Glutamatergic neuron (in vitro differentiated cells): ENCODE measurements around the gene ACOT13. TPM values are rescaled to one million over a fixed set of nuclear protein-coding genes. Genes with fewer than 3 reads are reported as not detected.
A peak's percentile ranks its signal among the peaks of the same experiment; 100 is the strongest.
"Not testable (repeated sequence)": the region's sequence is repeated elsewhere in the genome, so short reads cannot be mapped to it uniquely, and the experiment has no call there.

ENCODE experiments used
- DNase-seq: peaks from one replicate; pipeline ENCODE4 v3.0.0; 2022
- H3K27ac Mint-ChIP-seq: one replicate; pipeline ENCODE4 v1.8.0; 2020; ENCODE audit warnings: mild to moderate bottlenecking, mixed read lengths, inconsistent platforms; ENCODE audit not compliant: unreplicated experiment
- H3K27me3 Mint-ChIP-seq: one replicate; pipeline ENCODE4 v1.8.0; 2020; ENCODE audit warnings: mild to moderate bottlenecking, moderate library complexity, mixed read lengths, inconsistent platforms; ENCODE audit not compliant: unreplicated experiment
- H3K36me3 Mint-ChIP-seq: one replicate; pipeline ENCODE4 v1.8.0; 2020; ENCODE audit warnings: mild to moderate bottlenecking, mixed read lengths, inconsistent platforms; ENCODE audit not compliant: unreplicated experiment
- H3K4me1 Mint-ChIP-seq: one replicate; pipeline ENCODE4 v1.8.0; 2020; ENCODE audit warnings: mild to moderate bottlenecking, low read depth, mixed read lengths, inconsistent platforms; ENCODE audit not compliant: unreplicated experiment
- H3K4me3 Mint-ChIP-seq: one replicate; pipeline ENCODE4 v1.8.0; 2020; ENCODE audit warnings: mild to moderate bottlenecking, mixed read lengths, inconsistent platforms; ENCODE audit not compliant: unreplicated experiment
- H3K9me3 Mint-ChIP-seq: one replicate; pipeline ENCODE4 v1.8.0; 2020; ENCODE audit warnings: mild to moderate bottlenecking, moderate library complexity, mixed read lengths, inconsistent platforms; ENCODE audit not compliant: unreplicated experiment
- CTCF ChIP-seq: fragments of 200-600 bp; sonication (generic); IDR thresholded peaks from one replicate; pipeline ENCODE4 v1.5.0; 2021; ENCODE audit not compliant: partially characterized antibody, unreplicated experiment
- total RNA-seq: library from RNA; stranded (reverse); fragmentation: NEBNext Ultra II Directional; extraction: Animal tissue kit (Norgen Biotek cat#: 25700); gene quantifications from one replicate; pipeline ENCODE4 v1.2.1, GENCODE V29; 2021; ENCODE audit not compliant: unreplicated experiment

ACOT13 gene
- total RNA-seq, 1 donor from 2014 or later = 25.3 TPM

DNA sequence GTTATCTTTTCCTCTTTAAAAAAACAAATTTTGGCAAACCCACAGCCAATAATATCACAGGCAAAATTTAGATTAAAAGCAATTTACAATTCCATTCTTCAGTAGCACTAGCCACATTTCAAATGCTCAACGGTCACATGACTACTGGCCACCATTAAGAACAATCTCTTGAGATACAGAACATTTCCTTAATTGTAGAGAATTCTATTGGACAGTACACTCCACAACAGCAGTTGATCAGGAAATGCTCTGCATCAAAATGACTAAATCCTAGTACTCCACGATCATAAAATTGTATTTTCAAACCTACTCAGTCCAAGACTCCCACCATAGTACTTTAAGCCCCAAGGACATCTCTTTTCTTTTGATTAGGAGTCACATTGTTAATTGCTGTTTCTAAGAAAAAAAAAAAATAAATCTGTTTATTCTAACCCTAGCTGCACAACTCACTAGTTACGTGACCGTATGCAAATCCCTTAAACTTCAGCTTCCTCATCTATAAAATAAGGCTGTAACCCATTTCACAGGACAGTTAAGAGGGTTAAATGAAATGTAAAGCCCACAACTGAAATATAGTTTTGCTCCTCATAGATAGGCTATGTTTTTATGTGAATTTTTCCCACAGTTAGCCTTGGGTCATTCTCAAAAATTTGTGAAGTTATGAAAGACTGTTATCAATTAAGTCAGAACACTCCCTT, 42.3 kb downstream of the ACOT13 start:
- Mint-ChIP-seq H3K4me1 (peaks cover 5% of the 10 kb centered on the region), H3K4me3 (no peak overlapping the region), H3K27me3 (peaks cover 2% of the 10 kb centered on the region), H3K36me3 (no peaks in the 10 kb centered on the region), H3K9me3 (peaks cover 2% of the 10 kb centered on the region), H3K27ac (no peak overlapping the region)
- TF ChIP-seq CTCF = no peak
- no peak for DNase-seq

- no peaks in the 10 kb centered on the region for H3K36me3 Mint-ChIP-seq
- H3K4me1 Mint-ChIP-seq = peaks cover 5% of the 10 kb centered on the region
- H3K27ac Mint-ChIP-seq = peak overlapping the region; percentile 45
Observed at GRCh38 chr6:24710519-24711303, 43.8 kb downstream of the ACOT13 start.

DNA sequence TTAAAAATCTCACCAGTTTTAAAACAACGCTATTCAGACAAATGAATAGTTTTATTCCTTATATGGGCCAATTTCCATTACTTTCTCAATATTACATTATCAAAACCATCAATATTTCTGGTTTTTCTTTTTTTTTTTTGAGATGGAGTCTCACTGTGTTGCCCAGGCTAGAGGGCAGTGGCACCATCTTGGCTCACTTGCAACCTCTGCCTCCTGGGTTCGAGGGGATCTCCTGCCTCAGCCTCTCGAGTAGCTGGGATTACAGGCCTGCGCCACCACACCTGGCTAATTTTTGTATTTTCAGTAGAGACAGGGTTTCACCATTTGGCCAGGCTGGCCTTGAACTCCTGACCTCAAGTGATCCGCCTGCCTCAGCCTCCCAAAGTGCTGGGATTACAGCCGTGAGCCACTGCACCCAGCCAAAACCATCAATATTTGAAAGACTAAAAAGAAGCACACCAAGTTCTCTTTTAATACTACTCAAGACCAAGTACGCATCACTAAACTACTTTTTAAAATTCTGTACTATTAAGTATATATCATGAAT, 49.8 kb downstream of the ACOT13 start:
- H3K4me1 Mint-ChIP-seq = peaks cover 21% of the 10 kb centered on the region
- not testable (repeated sequence) for DNase-seq, H3K36me3 Mint-ChIP-seq, H3K27ac Mint-ChIP-seq
- peaks cover 10% of the 10 kb centered on the region for H3K27me3 Mint-ChIP-seq
- peak overlapping the region; percentile 96 for H3K4me3 Mint-ChIP-seq
- H3K9me3 Mint-ChIP-seq = peaks cover 13% of the 10 kb centered on the region

More at GRCh38 chr6:24710519-24711303, 43.8 kb downstream of the ACOT13 start:
- TF ChIP-seq CTCF = no peak
- peaks cover 2% of the 10 kb centered on the region for H3K9me3 Mint-ChIP-seq
- peak overlapping the region; percentile 22 for H3K4me3 Mint-ChIP-seq
- H3K27me3 Mint-ChIP-seq = peaks cover 2% of the 10 kb centered on the region
- DNase-seq = no peak

DNA sequence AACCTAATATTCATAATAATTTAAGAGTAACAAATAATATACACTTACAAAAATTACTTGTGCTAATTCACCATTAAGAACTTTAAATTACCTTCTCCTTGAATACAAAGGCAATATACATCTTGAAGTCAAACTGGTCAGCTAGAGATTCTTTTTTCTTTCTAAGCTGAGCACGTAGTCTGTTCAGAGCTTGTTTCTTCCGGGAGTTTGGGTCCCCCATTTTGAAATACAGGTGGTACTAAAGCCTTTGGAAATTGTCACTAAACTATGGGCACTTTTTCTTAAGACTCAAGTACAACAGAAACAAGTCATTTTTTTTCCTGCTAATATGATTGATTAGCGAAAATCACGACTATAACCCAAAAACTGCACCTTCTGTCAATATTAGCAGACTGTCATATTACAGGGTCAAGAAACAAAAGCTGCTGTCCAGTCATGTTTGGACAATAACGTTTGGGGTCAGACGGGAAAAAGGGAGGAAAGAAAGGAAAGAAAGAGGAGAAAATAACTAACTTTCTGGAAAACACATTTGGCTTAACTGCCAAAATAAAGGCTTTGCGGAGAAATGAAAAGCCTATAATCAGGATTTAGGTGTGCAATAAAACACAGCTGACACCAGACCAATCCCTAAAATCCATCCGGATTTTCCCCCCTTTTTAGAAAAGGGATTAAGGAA, 51.7 kb downstream of the ACOT13 start:
- H3K4me3 Mint-ChIP-seq = peak overlapping the region; percentile 96
- H3K9me3 Mint-ChIP-seq = peaks cover 13% of the 10 kb centered on the region
- H3K27ac Mint-ChIP-seq = peak overlapping the region; percentile 100
- DNase-seq = no peak
- no peak for TF ChIP-seq CTCF
- H3K36me3 Mint-ChIP-seq = peaks cover 4% of the 10 kb centered on the region
- peaks cover 21% of the 10 kb centered on the region for H3K4me1 Mint-ChIP-seq
- peaks cover 10% of the 10 kb centered on the region for H3K27me3 Mint-ChIP-seq
